ENCODE measurements around the gene ITPR1. TPM values are rescaled to one million over a fixed set of nuclear protein-coding genes. Genes with fewer than 3 reads are reported as not detected.

Gene ITPR1
- total RNA-seq, 4 donors from 2014 or later: 12.1 to 68.7 (median 25.6) TPM

DNA sequence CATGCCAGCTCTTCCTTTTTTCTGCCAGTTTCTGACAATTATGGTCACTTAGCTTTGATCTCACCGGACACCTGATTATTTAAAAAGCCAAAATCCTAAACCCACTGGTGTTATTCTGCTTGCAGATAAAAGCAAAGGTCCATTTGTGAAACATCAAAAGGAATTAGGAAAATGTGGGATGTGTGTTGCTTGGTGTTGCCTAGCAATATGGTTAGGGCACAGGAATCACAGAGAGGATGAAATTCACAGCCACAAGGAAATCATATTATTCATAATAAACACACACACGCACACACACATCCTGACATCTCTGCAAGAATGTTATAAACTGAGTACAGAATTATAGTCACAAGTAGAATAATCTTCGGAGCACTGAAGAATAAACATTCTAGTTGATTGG is 396.7 kb downstream of the ITPR1 start:
- Histone ChIP-seq H3K27ac (peak overlapping the region in 1 of 4 donors; percentile 5), H3K27me3 (no peaks in the 10 kb centered on the region), H3K36me3 (no peaks in the 10 kb centered on the region), H3K4me1 (peaks cover 0 to 21% (median 0%) of the 10 kb centered on the region in 3 donors), H3K4me3 (no peak overlapping the region), H3K9me3 (no peaks in the 10 kb centered on the region)
- WGBS, 2 donors: 57 to 67% methylated on average over 3 of the region's 3 CpGs
- no peak for DNase-seq
- intact Hi-C loops (cut with DNase I): no loop called here
- TF ChIP-seq, protein P1, sequence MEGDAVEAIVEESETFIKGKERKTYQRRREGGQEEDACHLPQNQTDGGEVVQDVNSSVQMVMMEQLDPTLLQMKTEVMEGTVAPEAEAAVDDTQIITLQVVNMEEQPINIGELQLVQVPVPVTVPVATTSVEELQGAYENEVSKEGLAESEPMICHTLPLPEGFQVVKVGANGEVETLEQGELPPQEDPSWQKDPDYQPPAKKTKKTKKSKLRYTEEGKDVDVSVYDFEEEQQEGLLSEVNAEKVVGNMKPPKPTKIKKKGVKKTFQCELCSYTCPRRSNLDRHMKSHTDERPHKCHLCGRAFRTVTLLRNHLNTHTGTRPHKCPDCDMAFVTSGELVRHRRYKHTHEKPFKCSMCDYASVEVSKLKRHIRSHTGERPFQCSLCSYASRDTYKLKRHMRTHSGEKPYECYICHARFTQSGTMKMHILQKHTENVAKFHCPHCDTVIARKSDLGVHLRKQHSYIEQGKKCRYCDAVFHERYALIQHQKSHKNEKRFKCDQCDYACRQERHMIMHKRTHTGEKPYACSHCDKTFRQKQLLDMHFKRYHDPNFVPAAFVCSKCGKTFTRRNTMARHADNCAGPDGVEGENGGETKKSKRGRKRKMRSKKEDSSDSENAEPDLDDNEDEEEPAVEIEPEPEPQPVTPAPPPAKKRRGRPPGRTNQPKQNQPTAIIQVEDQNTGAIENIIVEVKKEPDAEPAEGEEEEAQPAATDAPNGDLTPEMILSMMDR (IDR thresholded peaks at IDR 0.05): no peak

DNA sequence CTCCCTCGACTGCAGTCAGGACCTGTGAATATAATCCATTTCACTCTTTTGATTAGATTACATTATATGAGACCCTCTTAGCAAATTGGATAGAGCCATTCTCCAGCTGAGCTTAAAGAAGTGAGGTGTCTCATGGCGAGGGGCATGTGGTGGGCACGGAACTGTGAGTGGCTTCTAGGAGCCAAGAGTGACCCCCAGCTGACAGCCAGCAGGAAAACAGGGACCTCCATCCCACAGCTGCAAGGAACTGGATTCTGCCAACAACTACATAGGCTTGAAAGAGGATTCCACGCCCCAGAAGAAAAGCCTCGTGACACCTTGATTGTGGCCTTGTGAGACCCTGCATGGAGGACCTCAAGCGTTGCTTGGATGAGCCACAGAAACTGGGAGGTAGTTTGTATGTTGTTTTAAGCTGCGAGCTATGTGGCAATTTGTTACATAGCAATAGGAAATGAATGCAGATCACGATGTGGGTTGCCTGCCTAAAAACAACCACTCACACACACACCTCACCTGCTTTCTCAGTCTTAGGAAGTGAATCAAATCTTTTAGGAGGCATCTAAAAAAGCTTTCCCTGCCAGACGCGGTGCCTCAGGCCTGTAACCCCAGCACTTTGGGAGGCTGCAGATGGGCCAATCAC is 401.9 kb downstream of the ITPR1 start:
- no peaks in the 10 kb centered on the region for H3K36me3 ChIP-seq
- 87 to 91% methylated on average over 8 to 9 of the region's 10 CpGs for WGBS, 2 donors
- no peak overlapping the region for H3K27ac ChIP-seq
- H3K9me3 ChIP-seq: no peaks in the 10 kb centered on the region
- intact Hi-C loops (cut with DNase I): no loop called here
- no peak for DNase-seq
- no peak overlapping the region for H3K4me3 ChIP-seq
- no peaks in the 10 kb centered on the region for H3K27me3 ChIP-seq
- peaks cover 0 to 30% (median 16%) of the 10 kb centered on the region in 3 donors for H3K4me1 ChIP-seq
- no peak for TF ChIP-seq POLR2A (IDR thresholded peaks at IDR 0.05)
- TF ChIP-seq, protein P1 (IDR thresholded peaks at IDR 0.05): no peak

DNA sequence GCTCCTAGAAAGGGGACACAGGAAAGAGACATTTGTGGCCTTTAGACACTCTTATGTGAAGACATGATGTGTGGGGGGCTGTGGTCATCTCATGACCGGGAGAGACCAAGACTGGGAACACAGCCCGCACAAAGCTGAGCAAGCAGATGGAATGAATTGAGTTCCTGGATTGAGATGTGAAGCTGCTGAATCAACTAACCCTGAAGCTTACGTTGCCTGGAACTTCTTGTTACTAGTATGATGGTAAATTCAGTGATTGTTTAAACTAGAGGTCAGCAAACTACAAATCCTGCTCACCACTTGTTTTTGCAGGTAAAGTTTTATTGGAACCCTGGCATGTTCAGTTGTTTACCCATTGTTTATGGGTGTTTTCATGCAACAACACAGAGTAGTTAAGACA is 402.7 kb downstream of the ITPR1 start:
- H3K4me3 ChIP-seq: no peak overlapping the region
- no peaks in the 10 kb centered on the region for H3K9me3 ChIP-seq
- WGBS, 2 donors: 66 to 82% methylated on average over 3 of the region's 3 CpGs
- H3K27me3 ChIP-seq: no peaks in the 10 kb centered on the region
- intact Hi-C loops (cut with DNase I): no loop called here
- peaks cover 0 to 34% (median 16%) of the 10 kb centered on the region in 3 donors for H3K4me1 ChIP-seq
- no peaks in the 10 kb centered on the region for H3K36me3 ChIP-seq
- TF ChIP-seq, protein P1 (IDR thresholded peaks at IDR 0.05): no peak
- TF ChIP-seq POLR2A (IDR thresholded peaks at IDR 0.05): no peak
- DNase-seq: no peak
- H3K27ac ChIP-seq: no peak overlapping the region

Other genes starting within 250 kb of the ITPR1 start
- gene SETMAR, start 190.0 kb upstream of the ITPR1 start, total RNA-seq: 10 to 100 TPM; 11.4 to 28.6 (median 16.0) TPM
- gene SUMF1, start 26.1 kb upstream of the ITPR1 start, total RNA-seq: 10 to 100 TPM; 29.1 to 65.9 (median 48.0) TPM

All from esophagus squamous epithelium (tissue), 5 donors.